Parathyroid adenoma (tissue), 2 donors: Measurements from ENCODE around the gene GSG1L.

Source experiments
- H2AFZ ChIP-seq: fragments of 300-600 bp; sonication (generic); one replicate; pipeline ENCODE4 v1.7.0; 2017; ENCODE audit warnings: antibody characterized with exemption, mild to moderate bottlenecking
- H3K27ac ChIP-seq: fragments of 300-600 bp; sonication (generic); one replicate; pipeline ENCODE4 v1.7.0; 2017
- H3K27me3 ChIP-seq: fragments of 300-600 bp; sonication (generic); one replicate; pipeline ENCODE4 v1.7.0; 2017; ENCODE audit warnings: low read length; ENCODE audit not compliant: control insufficient read depth, insufficient read depth
- H3K36me3 ChIP-seq: fragments of 300-600 bp; sonication (generic); one replicate; pipeline ENCODE4 v1.7.0; 2017; ENCODE audit warnings: low read length; ENCODE audit not compliant: control insufficient read depth, insufficient read depth
- H3K4me1 ChIP-seq: fragments of 300-600 bp; sonication (generic); one replicate; pipeline ENCODE4 v1.7.0; 2017; ENCODE audit warnings: control low read depth
- H3K4me2 ChIP-seq: fragments of 300-600 bp; sonication (generic); one replicate; pipeline ENCODE4 v1.7.0; 2017; ENCODE audit warnings: low read length
- H3K4me3 ChIP-seq: fragments of 300-600 bp; sonication (generic); one replicate; pipeline ENCODE4 v1.7.0; 2017; ENCODE audit warnings: low read depth, low read length
- H3K79me2 ChIP-seq: fragments of 300-600 bp; sonication (generic); one replicate; pipeline ENCODE4 v1.7.0; 2017; ENCODE audit warnings: control low read depth
- H3K9ac ChIP-seq: fragments of 300-600 bp; sonication (generic); one replicate; pipeline ENCODE4 v1.7.0; 2017; ENCODE audit warnings: mild to moderate bottlenecking
- H3K9me3 ChIP-seq: fragments of 300-600 bp; sonication (generic); one replicate; pipeline ENCODE4 v1.7.0; 2017; ENCODE audit warnings: low read length; ENCODE audit not compliant: control insufficient read depth
- TF ChIP-seq, protein P1 (sequence below): fragments of 300-600 bp; sonication (generic); IDR thresholded peaks from one replicate; pipeline ENCODE4 v1.7.0; 2017; ENCODE audit warnings: antibody characterized with exemption, mild to moderate bottlenecking
- donor health status: primary hyperparathyroidism.

GSG1L gene

DNA sequence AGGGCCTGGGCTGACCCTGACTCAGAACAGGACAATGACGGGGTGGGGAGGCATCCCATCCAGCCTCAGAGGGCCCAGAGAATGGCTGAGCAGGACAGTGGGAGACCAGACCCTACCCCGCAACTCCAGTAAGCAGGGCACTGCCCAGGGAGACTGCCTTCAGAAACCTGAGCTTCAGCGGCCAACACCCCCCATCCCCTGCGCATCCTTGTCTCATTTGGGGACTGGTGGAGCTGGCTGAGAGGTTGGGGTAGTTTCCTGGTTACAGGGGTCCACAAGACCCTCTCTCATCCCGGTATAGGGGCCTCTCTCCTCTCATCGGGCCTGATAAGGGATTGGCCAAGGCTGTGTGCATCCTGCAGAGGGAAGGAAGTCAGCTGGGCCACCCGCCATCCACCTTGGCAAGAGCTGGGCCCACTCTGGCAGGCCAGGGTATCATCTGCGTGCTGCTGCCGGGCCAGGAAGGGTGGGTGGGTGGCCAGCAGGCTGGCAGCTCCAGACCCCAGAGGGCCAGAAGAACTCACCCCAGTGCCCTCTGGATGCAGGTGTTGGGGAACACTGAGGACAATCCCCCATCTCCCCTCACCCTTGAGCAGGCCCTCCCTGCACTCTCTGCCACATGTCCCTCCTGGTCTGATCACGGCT lies 284.5 kb downstream of the GSG1L start:
- Histone ChIP-seq H3K9me3 (no peaks in the 10 kb centered on the region), H2AFZ (no peak overlapping the region), H3K36me3 (no peaks in the 10 kb centered on the region), H3K4me1 (no peaks in the 10 kb centered on the region), H3K27me3 (no peaks in the 10 kb centered on the region), H3K4me3 (no peak overlapping the region), H3K4me2 (no peak overlapping the region), H3K79me2 (no peaks in the 10 kb centered on the region), H3K27ac (no peak overlapping the region), H3K9ac (no peak overlapping the region)
- TF ChIP-seq, protein P1, sequence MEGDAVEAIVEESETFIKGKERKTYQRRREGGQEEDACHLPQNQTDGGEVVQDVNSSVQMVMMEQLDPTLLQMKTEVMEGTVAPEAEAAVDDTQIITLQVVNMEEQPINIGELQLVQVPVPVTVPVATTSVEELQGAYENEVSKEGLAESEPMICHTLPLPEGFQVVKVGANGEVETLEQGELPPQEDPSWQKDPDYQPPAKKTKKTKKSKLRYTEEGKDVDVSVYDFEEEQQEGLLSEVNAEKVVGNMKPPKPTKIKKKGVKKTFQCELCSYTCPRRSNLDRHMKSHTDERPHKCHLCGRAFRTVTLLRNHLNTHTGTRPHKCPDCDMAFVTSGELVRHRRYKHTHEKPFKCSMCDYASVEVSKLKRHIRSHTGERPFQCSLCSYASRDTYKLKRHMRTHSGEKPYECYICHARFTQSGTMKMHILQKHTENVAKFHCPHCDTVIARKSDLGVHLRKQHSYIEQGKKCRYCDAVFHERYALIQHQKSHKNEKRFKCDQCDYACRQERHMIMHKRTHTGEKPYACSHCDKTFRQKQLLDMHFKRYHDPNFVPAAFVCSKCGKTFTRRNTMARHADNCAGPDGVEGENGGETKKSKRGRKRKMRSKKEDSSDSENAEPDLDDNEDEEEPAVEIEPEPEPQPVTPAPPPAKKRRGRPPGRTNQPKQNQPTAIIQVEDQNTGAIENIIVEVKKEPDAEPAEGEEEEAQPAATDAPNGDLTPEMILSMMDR: no peak

DNA sequence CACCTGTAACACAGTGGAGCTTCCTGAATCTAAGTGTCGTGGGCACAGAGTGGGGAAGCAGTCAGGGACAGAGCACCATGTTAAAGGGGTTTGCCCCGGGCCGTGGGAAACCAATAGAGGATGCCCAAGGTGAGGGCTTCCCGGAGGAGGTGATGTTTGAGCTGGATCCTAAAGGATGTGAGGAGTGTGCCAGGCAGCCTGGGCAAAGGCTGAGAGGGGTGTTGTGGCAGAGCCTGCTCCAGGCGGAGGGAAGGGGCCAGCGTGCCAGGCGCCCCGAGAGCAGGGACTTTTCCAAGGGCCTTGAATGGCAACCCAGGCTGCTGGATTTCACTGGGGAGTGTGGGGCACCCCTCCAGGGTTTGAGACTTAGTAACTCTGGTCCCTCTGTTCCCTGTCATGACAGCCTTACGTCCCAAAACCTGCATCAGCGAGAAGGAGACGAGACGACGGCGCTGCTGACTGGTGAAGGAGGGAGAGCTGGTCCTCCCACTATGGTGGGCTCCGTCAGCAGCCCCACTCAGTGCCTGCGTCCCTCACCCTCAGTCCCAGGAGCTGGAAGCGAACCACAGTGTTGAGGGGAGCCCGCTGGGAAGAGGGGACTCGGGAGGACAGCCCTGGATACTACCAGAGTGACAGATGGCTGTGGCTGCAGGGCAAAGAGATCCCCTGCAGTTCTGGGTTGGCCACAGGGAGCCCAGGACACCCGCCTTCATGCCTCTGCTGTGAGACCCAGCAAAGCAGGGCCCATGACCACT lies 285.2 kb downstream of the GSG1L start:
- H3K9ac ChIP-seq: no peak overlapping the region
- H3K27ac ChIP-seq: no peak overlapping the region

DNA sequence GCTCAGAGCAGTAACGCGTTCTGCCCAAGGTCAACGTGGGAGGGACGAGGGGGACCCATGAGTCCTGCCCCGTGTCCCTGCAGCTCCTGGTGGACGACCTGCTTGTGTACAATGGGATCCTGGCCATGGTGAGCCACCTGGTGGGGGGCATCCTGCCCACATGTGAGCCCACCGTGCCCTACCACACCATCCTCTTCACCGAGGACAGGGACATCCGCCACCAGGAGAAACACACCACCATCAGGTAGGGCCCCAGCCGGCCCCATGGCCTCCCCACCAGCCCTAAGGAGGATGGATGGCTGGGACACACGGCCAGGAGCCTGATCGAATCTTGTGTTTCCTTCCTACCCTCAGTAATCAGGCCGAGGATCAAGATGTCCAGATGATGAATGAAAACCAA lies 286.0 kb downstream of the GSG1L start:
- Histone ChIP-seq H3K9ac (no peak overlapping the region), H3K4me3 (no peak overlapping the region), H3K79me2 (no peaks in the 10 kb centered on the region), H3K27ac (no peak overlapping the region), H2AFZ (no peak overlapping the region), H3K4me2 (no peak overlapping the region), H3K9me3 (no peaks in the 10 kb centered on the region), H3K27me3 (no peaks in the 10 kb centered on the region), H3K36me3 (no peaks in the 10 kb centered on the region), H3K4me1 (no peaks in the 10 kb centered on the region)
- TF ChIP-seq, protein P1: no peak

More for the DNA sequence above, 285.2 kb downstream of the GSG1L start:
- no peaks in the 10 kb centered on the region for H3K79me2 ChIP-seq
- H3K27me3 ChIP-seq: no peaks in the 10 kb centered on the region
- H2AFZ ChIP-seq: no peak overlapping the region
- TF ChIP-seq, protein P1: no peak
- H3K4me1 ChIP-seq: no peaks in the 10 kb centered on the region
- no peak overlapping the region for H3K4me3 ChIP-seq
- H3K9me3 ChIP-seq: no peaks in the 10 kb centered on the region
- H3K36me3 ChIP-seq: no peaks in the 10 kb centered on the region
- H3K4me2 ChIP-seq: no peak overlapping the region

DNA sequence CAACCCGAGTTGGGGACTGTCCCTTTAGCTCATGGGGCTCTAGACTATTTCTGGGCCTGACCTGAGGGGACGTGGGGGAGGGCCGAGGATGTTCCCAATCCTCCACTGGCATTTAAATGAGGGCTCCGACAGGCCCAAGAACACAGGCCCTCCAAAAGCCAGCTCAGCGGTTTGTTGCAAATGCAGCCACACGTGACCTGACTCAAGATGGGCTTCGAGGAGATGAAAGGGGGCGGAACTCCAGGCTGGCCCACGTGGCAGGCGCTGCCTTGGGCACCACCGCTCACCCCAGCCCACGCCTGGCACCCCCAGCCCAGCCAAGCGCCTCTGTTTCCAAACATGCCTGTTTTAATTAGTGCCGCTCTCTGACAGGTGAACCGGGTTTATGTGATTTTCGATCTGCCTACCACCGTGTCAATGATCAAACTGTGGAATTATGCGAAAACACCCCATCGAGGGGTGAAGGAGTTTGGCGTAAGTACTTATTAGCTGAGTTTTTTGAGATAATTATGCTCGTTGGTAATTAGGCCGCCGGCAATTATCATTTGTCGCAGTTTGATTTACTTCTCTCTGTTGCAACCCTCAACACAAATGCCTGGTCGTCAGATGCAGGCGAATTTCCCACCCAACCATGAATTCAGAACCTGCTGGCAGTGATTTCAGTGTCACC lies 286.8 kb downstream of the GSG1L start:
- Histone ChIP-seq H3K9me3 (no peaks in the 10 kb centered on the region), H3K9ac (no peak overlapping the region), H2AFZ (no peak overlapping the region), H3K27ac (no peak overlapping the region), H3K27me3 (no peaks in the 10 kb centered on the region), H3K4me2 (no peak overlapping the region), H3K36me3 (no peaks in the 10 kb centered on the region), H3K4me3 (no peak overlapping the region), H3K4me1 (no peaks in the 10 kb centered on the region), H3K79me2 (no peaks in the 10 kb centered on the region)
- TF ChIP-seq, protein P1: no peak
